GM23248 (cell line): ENCODE results near the gene MLC1. TPM values are rescaled to one million over a fixed set of nuclear protein-coding genes. Genes with fewer than 3 reads are reported as not detected.

Experiments
- DNase-seq: peaks from one replicate; pipeline ENCODE4 v3.0.0-alpha.2; 2015
- H2AFZ ChIP-seq: fragments of 200-600 bp; sonication (generic); 2 replicates; pipeline ENCODE4 v1.6.1; 2016; ENCODE audit warnings: antibody characterized with exemption
- H3F3A ChIP-seq: fragments of 200-600 bp; sonication (generic); 2 replicates; pipeline ENCODE4 v1.6.1; 2016; ENCODE audit warnings: mild to moderate bottlenecking, antibody characterized with exemption, mixed run types; ENCODE audit not compliant: insufficient read depth
- H3K27ac ChIP-seq: fragments of 200-600 bp; sonication (generic); 2 replicates; pipeline ENCODE4 v1.5.1; 2016; ENCODE audit warnings: mild to moderate bottlenecking
- H3K27me3 ChIP-seq: fragments of 200-600 bp; sonication (generic); replicated peaks from 2 replicates; pipeline ENCODE4 v1.6.1; 2016; ENCODE audit warnings: mild to moderate bottlenecking; ENCODE audit not compliant: insufficient read depth
- H3K36me3 ChIP-seq: fragments of 200-600 bp; sonication (generic); 2 replicates; pipeline ENCODE4 v1.6.1; 2016; ENCODE audit warnings: low read depth, mild to moderate bottlenecking
- H3K4me1 ChIP-seq: fragments of 200-600 bp; sonication (generic); 2 replicates; pipeline ENCODE4 v1.6.1; 2016; ENCODE audit warnings: mild to moderate bottlenecking; ENCODE audit not compliant: insufficient read depth
- H3K4me2 ChIP-seq: fragments of 200-600 bp; sonication (generic); one replicate; pipeline ENCODE4 v1.6.1; 2016; ENCODE audit warnings: mild to moderate bottlenecking; ENCODE audit not compliant: unreplicated experiment
- H3K4me3 ChIP-seq: fragments of 200-600 bp; sonication (generic); 2 replicates; pipeline ENCODE4 v1.5.1; 2016; ENCODE audit warnings: mild to moderate bottlenecking
- H3K79me2 ChIP-seq: fragments of 200-600 bp; sonication (generic); 2 replicates; pipeline ENCODE4 v1.6.1; 2016; ENCODE audit warnings: mild to moderate bottlenecking; ENCODE audit not compliant: insufficient read depth
- H3K9ac ChIP-seq: fragments of 200-600 bp; sonication (generic); 2 replicates; pipeline ENCODE4 v1.6.1; 2016; ENCODE audit warnings: mild to moderate bottlenecking
- H3K9me2 ChIP-seq: fragments of 200-600 bp; sonication (generic); 2 replicates; pipeline ENCODE4 v1.6.1; 2016; ENCODE audit warnings: mixed run types, mild to moderate bottlenecking, moderate library complexity; ENCODE audit not compliant: insufficient read depth
- H3K9me3 ChIP-seq: fragments of 200-600 bp; sonication (generic); one replicate; pipeline ENCODE4 v1.6.1; 2017; ENCODE audit warnings: low read depth
- H4K20me1 ChIP-seq: fragments of 200-600 bp; sonication (generic); 2 replicates; pipeline ENCODE4 v1.6.0; 2016; ENCODE audit not compliant: insufficient read depth
- EZH2 ChIP-seq: fragments of 200-600 bp; sonication (generic); IDR thresholded peaks from 2 replicates; pipeline ENCODE4 v1.6.1; 2018; ENCODE audit warnings: antibody characterized with exemption, mild to moderate bottlenecking; ENCODE audit not compliant: insufficient read depth, poor library complexity, severe bottlenecking
- EZH2phosphoT487 ChIP-seq: fragments of 200-600 bp; sonication (generic); IDR thresholded peaks from 2 replicates; pipeline ENCODE4 v1.6.1; 2018; ENCODE audit warnings: antibody characterized with exemption, moderate library complexity, mild to moderate bottlenecking, low read depth; ENCODE audit not compliant: insufficient read depth
- WGBS, 2 experiments: methylation state at CpG; one replicate each; pipeline ENCODE4 v1.1.6; 2015 to 2017; ENCODE audit warnings: low lambda C conversion rate in 2 of 2, low coverage in 1 of 2; ENCODE audit errors: missing lambda C conversion rate in 2 of 2; 5-methylcytosine and 5-hydroxymethylcytosine counted together
- in situ Hi-C: fragments of 300-500 bp; cut with MboI; formaldehyde crosslinking; loops from 2 replicates; pipeline ENCODE4 v1.15.0; 2020
- polyA plus RNA-seq: library from polyadenylated mRNA; unstranded; fragments of >200 nt; fragmentation: Nextera tagmentation; extraction: Ambion mirVana; gene quantifications from 2 replicates; pipeline ENCODE4 v1.2.1, GENCODE V29; 2016
- total RNA-seq: library from RNA; depleted of rRNA; stranded (reverse); fragments of >200 nt; shearing (Covaris generic); gene quantifications from 2 replicates; pipeline ENCODE4 v1.2.3, GENCODE V29; 2014

MLC1 gene
- total and polyA plus RNA-seq, 2 experiments from 2014 or later, result not detected

- Histone ChIP-seq H3K9me2 (no peaks in the 10 kb centered on the region), H3K9me3 (no peaks in the 10 kb centered on the region), H3K79me2 (no peaks in the 10 kb centered on the region), H3K4me2 (no peak overlapping the region), H3K36me3 (no peaks in the 10 kb centered on the region), H3K4me1 (no peaks in the 10 kb centered on the region), H3K27ac (no peak overlapping the region), H4K20me1 (no peaks in the 10 kb centered on the region), H3K4me3 (no peak overlapping the region), H2AFZ (no peak overlapping the region), H3K27me3 (0 out of 2 replicates have a peak, but pooled peaks cover 4% of the 10 kb centered on the region), H3K9ac (no peak overlapping the region), H3F3A (no peaks in the 10 kb centered on the region)
- no peak for TF ChIP-seq EZH2phosphoT487
- no peak for TF ChIP-seq EZH2
- WGBS, 2 experiments, result 65 to 73% methylated on average over 21 to 26 of the region's 27 CpGs
- in situ Hi-C loops, result no loop called here
- no peak for DNase-seq
Measured at GRCh38 chr22:50046481-50047245, 38.6 kb downstream of the MLC1 start.

- Histone ChIP-seq H3K4me1 (no peaks in the 10 kb centered on the region), H3K4me2 (no peak overlapping the region), H3K9me2 (no peaks in the 10 kb centered on the region), H3K9ac (no peak overlapping the region), H3K79me2 (no peaks in the 10 kb centered on the region), H3K27me3 (0 out of 2 replicates have a peak, but pooled peaks cover 4% of the 10 kb centered on the region), H4K20me1 (no peaks in the 10 kb centered on the region), H2AFZ (no peak overlapping the region), H3K27ac (no peak overlapping the region), H3K9me3 (no peaks in the 10 kb centered on the region), H3F3A (no peaks in the 10 kb centered on the region), H3K36me3 (no peaks in the 10 kb centered on the region), H3K4me3 (no peak overlapping the region)
- in situ Hi-C loops, result no loop called here
- WGBS, 2 experiments, result 56 to 59% methylated on average over 14 to 19 of the region's 19 CpGs
- no peak for TF ChIP-seq EZH2
- TF ChIP-seq EZH2phosphoT487, result no peak
- DNase-seq, result no peak
Measured at GRCh38 chr22:50046019-50046415, 39.2 kb downstream of the MLC1 start.

GRCh38 chr22:50045211-50046018 lies 39.8 kb downstream of the MLC1 start:
- Histone ChIP-seq H3K9ac (no peak overlapping the region), H4K20me1 (no peaks in the 10 kb centered on the region), H3K36me3 (no peaks in the 10 kb centered on the region), H3F3A (no peaks in the 10 kb centered on the region), H3K4me2 (no peak overlapping the region), H3K9me2 (no peaks in the 10 kb centered on the region), H3K4me1 (no peaks in the 10 kb centered on the region), H2AFZ (no peak overlapping the region), H3K9me3 (no peaks in the 10 kb centered on the region), H3K4me3 (no peak overlapping the region), H3K27me3 (0 out of 2 replicates have a peak, but pooled peaks cover 4% of the 10 kb centered on the region), H3K27ac (no peak overlapping the region), H3K79me2 (no peaks in the 10 kb centered on the region)
- in situ Hi-C loops, result no loop called here
- WGBS, 2 experiments, result 45 to 50% methylated on average over 23 to 32 of the region's 35 CpGs
- DNase-seq, result no peak
- TF ChIP-seq EZH2phosphoT487 (no peak), EZH2 (no peak)

- Histone ChIP-seq H2AFZ (no peak overlapping the region), H3K9ac (no peak overlapping the region), H3K9me3 (no peaks in the 10 kb centered on the region), H3F3A (no peaks in the 10 kb centered on the region), H3K27ac (no peak overlapping the region), H3K79me2 (no peaks in the 10 kb centered on the region), H3K4me2 (no peak overlapping the region), H3K4me3 (no peak overlapping the region), H3K27me3 (0 out of 2 replicates have a peak, but pooled peaks cover 4% of the 10 kb centered on the region), H3K9me2 (no peaks in the 10 kb centered on the region), H3K36me3 (no peaks in the 10 kb centered on the region), H3K4me1 (no peaks in the 10 kb centered on the region), H4K20me1 (no peaks in the 10 kb centered on the region)
- DNase-seq, result no peak
- in situ Hi-C loops, result no loop called here
- 51 to 55% methylated on average over 29 to 30 of the region's 30 CpGs for WGBS, 2 experiments
- no peak for TF ChIP-seq EZH2phosphoT487
- no peak for TF ChIP-seq EZH2
Measured at GRCh38 chr22:50044485-50045118, 40.6 kb downstream of the MLC1 start.
